GM23248 (cell line): ENCODE data around the gene HARS1. TPM values are rescaled to one million over a fixed set of nuclear protein-coding genes. Genes with fewer than 3 reads are reported as not detected.

Experiments used
- DNase-seq: peaks from one replicate; pipeline ENCODE4 v3.0.0-alpha.2; 2015
- H2AFZ ChIP-seq: fragments of 200-600 bp; sonication (generic); 2 replicates; pipeline ENCODE4 v1.6.1; 2016; ENCODE audit warnings: antibody characterized with exemption
- H3F3A ChIP-seq: fragments of 200-600 bp; sonication (generic); 2 replicates; pipeline ENCODE4 v1.6.1; 2016; ENCODE audit warnings: mild to moderate bottlenecking, antibody characterized with exemption, mixed run types; ENCODE audit not compliant: insufficient read depth
- H3K27ac ChIP-seq: fragments of 200-600 bp; sonication (generic); 2 replicates; pipeline ENCODE4 v1.5.1; 2016; ENCODE audit warnings: mild to moderate bottlenecking
- H3K27me3 ChIP-seq: fragments of 200-600 bp; sonication (generic); replicated peaks from 2 replicates; pipeline ENCODE4 v1.6.1; 2016; ENCODE audit warnings: mild to moderate bottlenecking; ENCODE audit not compliant: insufficient read depth
- H3K36me3 ChIP-seq: fragments of 200-600 bp; sonication (generic); 2 replicates; pipeline ENCODE4 v1.6.1; 2016; ENCODE audit warnings: low read depth, mild to moderate bottlenecking
- H3K4me1 ChIP-seq: fragments of 200-600 bp; sonication (generic); 2 replicates; pipeline ENCODE4 v1.6.1; 2016; ENCODE audit warnings: mild to moderate bottlenecking; ENCODE audit not compliant: insufficient read depth
- H3K4me2 ChIP-seq: fragments of 200-600 bp; sonication (generic); one replicate; pipeline ENCODE4 v1.6.1; 2016; ENCODE audit warnings: mild to moderate bottlenecking; ENCODE audit not compliant: unreplicated experiment
- H3K4me3 ChIP-seq: fragments of 200-600 bp; sonication (generic); 2 replicates; pipeline ENCODE4 v1.5.1; 2016; ENCODE audit warnings: mild to moderate bottlenecking
- H3K79me2 ChIP-seq: fragments of 200-600 bp; sonication (generic); 2 replicates; pipeline ENCODE4 v1.6.1; 2016; ENCODE audit warnings: mild to moderate bottlenecking; ENCODE audit not compliant: insufficient read depth
- H3K9ac ChIP-seq: fragments of 200-600 bp; sonication (generic); 2 replicates; pipeline ENCODE4 v1.6.1; 2016; ENCODE audit warnings: mild to moderate bottlenecking
- H3K9me2 ChIP-seq: fragments of 200-600 bp; sonication (generic); 2 replicates; pipeline ENCODE4 v1.6.1; 2016; ENCODE audit warnings: mixed run types, mild to moderate bottlenecking, moderate library complexity; ENCODE audit not compliant: insufficient read depth
- H3K9me3 ChIP-seq: fragments of 200-600 bp; sonication (generic); one replicate; pipeline ENCODE4 v1.6.1; 2017; ENCODE audit warnings: low read depth
- H4K20me1 ChIP-seq: fragments of 200-600 bp; sonication (generic); 2 replicates; pipeline ENCODE4 v1.6.0; 2016; ENCODE audit not compliant: insufficient read depth
- EZH2 ChIP-seq: fragments of 200-600 bp; sonication (generic); IDR thresholded peaks from 2 replicates; pipeline ENCODE4 v1.6.1; 2018; ENCODE audit warnings: antibody characterized with exemption, mild to moderate bottlenecking; ENCODE audit not compliant: insufficient read depth, poor library complexity, severe bottlenecking
- EZH2phosphoT487 ChIP-seq: fragments of 200-600 bp; sonication (generic); IDR thresholded peaks from 2 replicates; pipeline ENCODE4 v1.6.1; 2018; ENCODE audit warnings: antibody characterized with exemption, moderate library complexity, mild to moderate bottlenecking, low read depth; ENCODE audit not compliant: insufficient read depth
- WGBS, 2 experiments: methylation state at CpG; one replicate each; pipeline ENCODE4 v1.1.6; 2015 to 2017; ENCODE audit warnings: low lambda C conversion rate in 2 of 2, low coverage in 1 of 2; ENCODE audit errors: missing lambda C conversion rate in 2 of 2; 5-methylcytosine and 5-hydroxymethylcytosine counted together
- in situ Hi-C: fragments of 300-500 bp; cut with MboI; formaldehyde crosslinking; loops from 2 replicates; pipeline ENCODE4 v1.15.0; 2020
- polyA plus RNA-seq: library from polyadenylated mRNA; unstranded; fragments of >200 nt; fragmentation: Nextera tagmentation; extraction: Ambion mirVana; gene quantifications from 2 replicates; pipeline ENCODE4 v1.2.1, GENCODE V29; 2016
- total RNA-seq: library from RNA; depleted of rRNA; stranded (reverse); fragments of >200 nt; shearing (Covaris generic); gene quantifications from 2 replicates; pipeline ENCODE4 v1.2.3, GENCODE V29; 2014

HARS1 gene
- total and polyA plus RNA-seq, 2 experiments from 2014 or later: 75.7 to 92.5 TPM

- Histone ChIP-seq H3K9me2 (no peaks in the 10 kb centered on the region), H4K20me1 (no peaks in the 10 kb centered on the region), H3F3A (peaks cover 13% of the 10 kb centered on the region; the same call in 1 of the 2 replicates), H3K79me2 (peaks cover 16% of the 10 kb centered on the region), H3K4me3 (no peak overlapping the region), H3K27me3 (no peaks in the 10 kb centered on the region), H3K4me2 (no peak overlapping the region), H3K9me3 (no peaks in the 10 kb centered on the region), H3K27ac (no peak overlapping the region), H3K36me3 (no peaks in the 10 kb centered on the region), H2AFZ (no peak overlapping the region), H3K4me1 (peaks cover 7% of the 10 kb centered on the region), H3K9ac (no peak overlapping the region)
- TF ChIP-seq EZH2 (no peak), EZH2phosphoT487 (no peak)
- no peak for DNase-seq
- 91% methylated on average over 10 of the region's 10 CpGs for WGBS, 2 experiments
- in situ Hi-C loops: no loop called here
Measured at GRCh38 chr5:140637371-140638100, 53.6 kb downstream of the HARS1 start.

- peaks cover 14% of the 10 kb centered on the region; the same call in 1 of the 2 replicates for H3F3A ChIP-seq
- H2AFZ ChIP-seq: no peak overlapping the region
- no peak overlapping the region for H3K4me3 ChIP-seq
- 80 to 84% methylated on average over 8 of the region's 8 CpGs for WGBS, 2 experiments
- TF ChIP-seq EZH2 (no peak), EZH2phosphoT487 (no peak)
- H3K4me2 ChIP-seq: no peak overlapping the region
- H3K27me3 ChIP-seq: no peaks in the 10 kb centered on the region
- peaks cover 10% of the 10 kb centered on the region for H3K79me2 ChIP-seq
- H3K4me1 ChIP-seq: peaks cover 12% of the 10 kb centered on the region
- no peak overlapping the region for H3K27ac ChIP-seq
- H3K9ac ChIP-seq: no peak overlapping the region
- H3K9me3 ChIP-seq: no peaks in the 10 kb centered on the region
- DNase-seq: no peak
- H3K9me2 ChIP-seq: no peaks in the 10 kb centered on the region
- H4K20me1 ChIP-seq: no peaks in the 10 kb centered on the region
- no peaks in the 10 kb centered on the region for H3K36me3 ChIP-seq
- in situ Hi-C loops: no loop called here
Measured at GRCh38 chr5:140635291-140636257, 55.6 kb downstream of the HARS1 start.

GRCh38 chr5:140634103-140634502 is 57.1 kb downstream of the HARS1 start:
- Histone ChIP-seq H3K27me3 (no peaks in the 10 kb centered on the region), H3K9me2 (no peaks in the 10 kb centered on the region), H3K79me2 (no peaks in the 10 kb centered on the region), H3K36me3 (no peaks in the 10 kb centered on the region), H3K4me2 (no peak overlapping the region), H3K9ac (no peak overlapping the region), H2AFZ (no peak overlapping the region), H3K4me3 (no peak overlapping the region), H3K27ac (no peak overlapping the region), H3F3A (peaks cover 18% of the 10 kb centered on the region; the same call in 1 of the 2 replicates), H3K9me3 (no peaks in the 10 kb centered on the region), H4K20me1 (no peaks in the 10 kb centered on the region), H3K4me1 (peaks cover 12% of the 10 kb centered on the region)
- in situ Hi-C loops: no loop called here
- no peak for DNase-seq
- no peak for TF ChIP-seq EZH2phosphoT487
- no peak for TF ChIP-seq EZH2
- WGBS, 2 experiments: 65 to 69% methylated on average over 3 of the region's 3 CpGs

- H3K9me3 ChIP-seq: no peaks in the 10 kb centered on the region
- H3K4me3 ChIP-seq: peak overlapping the region; percentile 69
- H4K20me1 ChIP-seq: no peaks in the 10 kb centered on the region
- H3K79me2 ChIP-seq: no peaks in the 10 kb centered on the region
- no peaks in the 10 kb centered on the region for H3K9me2 ChIP-seq
- no peaks in the 10 kb centered on the region for H3K27me3 ChIP-seq
- in situ Hi-C loops: no loop called here
- no peaks in the 10 kb centered on the region for H3K36me3 ChIP-seq
- H3K9ac ChIP-seq: no peak overlapping the region
- WGBS, 2 experiments: 100% methylated on average over 1 to 2 of the region's 2 CpGs
- DNase-seq: no peak
- peaks cover 12% of the 10 kb centered on the region for H3K4me1 ChIP-seq
- no peak for TF ChIP-seq EZH2
- TF ChIP-seq EZH2phosphoT487: no peak
- no peak overlapping the region for H3K27ac ChIP-seq
- peaks cover 18% of the 10 kb centered on the region; the same call in 1 of the 2 replicates for H3F3A ChIP-seq
- H2AFZ ChIP-seq: peak overlapping the region; percentile 87; the same call in 1 of the 2 replicates
- H3K4me2 ChIP-seq: peak overlapping the region; percentile 89
Measured at GRCh38 chr5:140633501-140633900, 57.7 kb downstream of the HARS1 start.
